ENCODE results near the gene PIGQ. TPM values are rescaled to one million over a fixed set of nuclear protein-coding genes. Genes with fewer than 3 reads are reported as not detected.
A peak's percentile ranks its signal among the peaks of the same experiment; 100 is the strongest.

PIGQ gene
- total and polyA plus RNA-seq, 2 of the 8 experiments (the other 6 are each of a cell fraction or from before 2014, with no cell fraction given): 36.0 to 49.2 TPM

DNA sequence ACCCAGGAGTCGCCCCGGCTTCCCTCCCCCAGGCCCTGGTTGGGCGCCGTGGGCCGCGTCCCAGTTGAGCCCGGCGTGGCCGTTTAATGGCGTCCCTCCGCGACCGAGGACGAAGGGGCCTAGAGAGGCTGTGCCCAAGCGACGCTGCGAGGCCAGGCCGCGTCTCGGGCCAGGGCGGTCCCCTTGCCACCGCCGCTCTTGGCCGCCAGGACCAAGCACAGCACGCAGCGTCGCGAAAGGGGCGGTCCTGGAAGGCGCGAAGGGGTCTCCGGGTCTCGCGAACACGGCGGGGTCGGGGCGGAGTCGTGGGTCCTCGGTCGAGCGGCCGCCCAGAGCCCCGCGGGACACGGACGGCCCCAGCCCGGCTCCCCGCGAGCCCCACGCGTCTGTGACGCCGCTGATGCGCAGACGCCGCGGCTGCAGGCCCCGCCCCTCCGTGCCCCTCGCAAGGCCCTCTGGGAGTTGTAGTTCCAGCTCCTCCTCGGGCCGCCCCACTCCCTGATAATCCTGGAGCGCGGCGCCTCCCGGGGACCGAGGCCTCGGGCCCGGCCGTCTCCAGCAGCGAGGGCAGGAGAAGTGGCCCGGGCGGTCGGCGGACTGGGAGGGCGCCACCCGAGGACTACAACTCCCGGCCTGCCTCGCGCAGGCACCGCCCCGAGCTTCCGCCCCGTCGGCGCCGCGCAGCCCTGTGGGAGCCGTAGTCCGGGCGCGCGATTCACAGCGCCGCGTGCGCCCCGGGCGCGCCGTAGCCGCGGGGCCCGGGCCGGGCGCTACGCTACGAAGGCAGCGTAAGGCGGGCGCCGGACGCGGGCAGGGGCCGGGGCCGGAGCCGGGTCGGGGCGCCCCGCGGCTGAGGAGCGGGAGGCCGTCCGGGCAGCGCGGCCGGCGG is 42.5 kb upstream of the PIGQ start, which contains the start of gene CAPN15 (continued):
- TF ChIP-seq KDM4A (IDR thresholded peaks at IDR 0.05; ENCODE audit: low read depth, low read length, severe bottlenecking) (peak; percentile 63), POU5F1 (IDR thresholded peaks at IDR 0.05; ENCODE audit: low read depth, low read length) (no peak), RFX5 (IDR thresholded peaks at IDR 0.05; ENCODE audit: borderline replicate concordance, low read depth, low read length) (no peak), RXRA (IDR thresholded peaks at IDR 0.05; ENCODE audit: insufficient read depth, low read depth, low read length) (no peak), SUZ12 (IDR thresholded peaks at IDR 0.05; ENCODE audit: low read length) (no peak), CBX5 (IDR thresholded peaks at IDR 0.05; ENCODE audit: low read depth, low read length) (no peak), SAP30 (IDR thresholded peaks at IDR 0.05; ENCODE audit: insufficient read depth, insufficient replicate concordance, low read length) (no peak), TBP (IDR thresholded peaks at IDR 0.05; ENCODE audit: low read depth, low read length) (no peak), CHD1 (IDR thresholded peaks at IDR 0.05; ENCODE audit: low read depth, low read length) (no peak), SP2 (IDR thresholded peaks at IDR 0.05; ENCODE audit: low read length) (no peak), PHF8 (conservative IDR thresholded peaks at IDR 0.05; ENCODE audit: low read depth, low read length) (peak; percentile 86), TEAD4 (IDR thresholded peaks at IDR 0.05; ENCODE audit: low read depth, low read length) (no peak), RAD21 (IDR thresholded peaks at IDR 0.05 in 1 of 2, conservative IDR thresholded peaks at IDR 0.05 in 1 of 2; ENCODE audit: low read depth in 2 of 2, low read length in 2 of 2) (no peak), EZH2 (IDR thresholded peaks at IDR 0.05; ENCODE audit: low read depth, low read length, severe bottlenecking) (no peak), CHD2 (IDR thresholded peaks at IDR 0.05; ENCODE audit: low read length) (no peak), JUN (IDR thresholded peaks at IDR 0.05; ENCODE audit: low read depth, low read length) (no peak), NRF1 (IDR thresholded peaks at IDR 0.05; ENCODE audit: low read depth, low read length) (no peak), FOSL1 (IDR thresholded peaks at IDR 0.05; ENCODE audit: insufficient read depth, low read depth, low read length) (peak; percentile 94)
- TF ChIP-seq, protein P1, sequence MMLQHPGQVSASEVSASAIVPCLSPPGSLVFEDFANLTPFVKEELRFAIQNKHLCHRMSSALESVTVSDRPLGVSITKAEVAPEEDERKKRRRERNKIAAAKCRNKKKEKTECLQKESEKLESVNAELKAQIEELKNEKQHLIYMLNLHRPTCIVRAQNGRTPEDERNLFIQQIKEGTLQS (IDR thresholded peaks at IDR 0.05; ENCODE audit: insufficient read depth, low read depth, low read length): 0 out of 2 replicates have a peak, but pooled peaks have one; percentile 32
- TF ChIP-seq, protein P2, sequence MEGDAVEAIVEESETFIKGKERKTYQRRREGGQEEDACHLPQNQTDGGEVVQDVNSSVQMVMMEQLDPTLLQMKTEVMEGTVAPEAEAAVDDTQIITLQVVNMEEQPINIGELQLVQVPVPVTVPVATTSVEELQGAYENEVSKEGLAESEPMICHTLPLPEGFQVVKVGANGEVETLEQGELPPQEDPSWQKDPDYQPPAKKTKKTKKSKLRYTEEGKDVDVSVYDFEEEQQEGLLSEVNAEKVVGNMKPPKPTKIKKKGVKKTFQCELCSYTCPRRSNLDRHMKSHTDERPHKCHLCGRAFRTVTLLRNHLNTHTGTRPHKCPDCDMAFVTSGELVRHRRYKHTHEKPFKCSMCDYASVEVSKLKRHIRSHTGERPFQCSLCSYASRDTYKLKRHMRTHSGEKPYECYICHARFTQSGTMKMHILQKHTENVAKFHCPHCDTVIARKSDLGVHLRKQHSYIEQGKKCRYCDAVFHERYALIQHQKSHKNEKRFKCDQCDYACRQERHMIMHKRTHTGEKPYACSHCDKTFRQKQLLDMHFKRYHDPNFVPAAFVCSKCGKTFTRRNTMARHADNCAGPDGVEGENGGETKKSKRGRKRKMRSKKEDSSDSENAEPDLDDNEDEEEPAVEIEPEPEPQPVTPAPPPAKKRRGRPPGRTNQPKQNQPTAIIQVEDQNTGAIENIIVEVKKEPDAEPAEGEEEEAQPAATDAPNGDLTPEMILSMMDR (IDR thresholded peaks at IDR 0.05; ENCODE audit: control extremely low read depth in 1 of 3, insufficient read depth in 1 of 3, low read depth in 1 of 3, low read length in 3 of 3): no peak

Measured in H1 (cell line).